Prostate gland (tissue), 2 donors: ENCODE measurements around the gene TOP2A.

Source experiments
- POLR2A ChIP-seq: fragments of 450-650 bp; IDR thresholded peaks from one replicate; pipeline ENCODE4 v1.6.1; 2016; ENCODE audit warnings: antibody characterized with exemption, mild to moderate bottlenecking
- POLR2AphosphoS5 ChIP-seq: sonication (generic); formaldehyde crosslinking; IDR thresholded peaks from one replicate; pipeline ENCODE4 v1.6.1; 2017; ENCODE audit warnings: antibody characterized with exemption
- TF ChIP-seq, protein P1 (sequence below), 4 experiments: fragments of 200-600 bp in 2 of 4; fragments of 450-650 bp in 2 of 4; sonication (generic) in 2 of 4; IDR thresholded peaks; 1 replicate in 3 of 4; 2 replicates in 1 of 4; pipeline ENCODE4 v1.5.1; 2016 to 2019; ENCODE audit warnings: antibody characterized with exemption in 4 of 4, mild to moderate bottlenecking in 2 of 4, moderate library complexity in 2 of 4

DNA sequence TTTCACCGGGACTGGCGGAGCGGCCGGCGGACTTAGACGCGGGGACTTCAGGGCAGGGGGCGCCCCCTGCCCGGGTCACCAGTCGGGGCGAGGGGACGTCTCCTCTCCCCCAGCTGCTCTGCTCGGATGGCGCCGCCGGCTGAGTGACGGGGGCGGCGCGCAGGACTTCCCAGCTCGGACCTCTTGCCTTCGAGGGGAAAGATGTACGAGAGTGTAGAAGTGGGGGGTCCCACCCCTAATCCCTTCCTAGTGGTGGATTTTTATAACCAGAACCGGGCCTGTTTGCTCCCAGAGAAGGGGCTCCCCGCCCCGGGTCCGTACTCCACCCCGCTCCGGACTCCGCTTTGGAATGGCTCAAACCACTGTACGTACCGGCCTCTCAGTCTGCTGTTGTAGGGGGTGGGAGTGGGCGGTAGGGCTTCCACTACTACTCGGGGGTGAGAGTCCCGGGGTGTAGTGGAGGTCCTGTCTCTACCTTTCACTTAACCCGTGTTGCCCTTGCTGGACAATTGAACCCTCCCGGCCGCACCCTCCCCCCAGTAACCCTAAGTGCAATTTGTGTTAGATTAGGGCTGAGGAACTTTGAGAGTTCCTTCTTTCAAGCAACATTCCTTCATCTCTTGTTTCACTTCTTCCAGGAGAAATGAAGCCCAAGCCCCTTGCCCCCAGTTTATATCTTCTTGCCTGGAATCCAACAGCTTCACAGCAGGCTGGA lies 75.0 kb downstream of the TOP2A start:
- TF ChIP-seq POLR2A: no peak
- TF ChIP-seq, protein P1, sequence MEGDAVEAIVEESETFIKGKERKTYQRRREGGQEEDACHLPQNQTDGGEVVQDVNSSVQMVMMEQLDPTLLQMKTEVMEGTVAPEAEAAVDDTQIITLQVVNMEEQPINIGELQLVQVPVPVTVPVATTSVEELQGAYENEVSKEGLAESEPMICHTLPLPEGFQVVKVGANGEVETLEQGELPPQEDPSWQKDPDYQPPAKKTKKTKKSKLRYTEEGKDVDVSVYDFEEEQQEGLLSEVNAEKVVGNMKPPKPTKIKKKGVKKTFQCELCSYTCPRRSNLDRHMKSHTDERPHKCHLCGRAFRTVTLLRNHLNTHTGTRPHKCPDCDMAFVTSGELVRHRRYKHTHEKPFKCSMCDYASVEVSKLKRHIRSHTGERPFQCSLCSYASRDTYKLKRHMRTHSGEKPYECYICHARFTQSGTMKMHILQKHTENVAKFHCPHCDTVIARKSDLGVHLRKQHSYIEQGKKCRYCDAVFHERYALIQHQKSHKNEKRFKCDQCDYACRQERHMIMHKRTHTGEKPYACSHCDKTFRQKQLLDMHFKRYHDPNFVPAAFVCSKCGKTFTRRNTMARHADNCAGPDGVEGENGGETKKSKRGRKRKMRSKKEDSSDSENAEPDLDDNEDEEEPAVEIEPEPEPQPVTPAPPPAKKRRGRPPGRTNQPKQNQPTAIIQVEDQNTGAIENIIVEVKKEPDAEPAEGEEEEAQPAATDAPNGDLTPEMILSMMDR (IDR thresholded peaks at IDR 0.05): peak in 1 of 4 experiments; percentile 4
- no peak for TF ChIP-seq POLR2AphosphoS5
